GM12878 (cell line): ENCODE measurements around the gene CHKA. TPM values are rescaled to one million over a fixed set of nuclear protein-coding genes. Genes with fewer than 3 reads are reported as not detected.
A peak's percentile ranks its signal among the peaks of the same experiment; 100 is the strongest.

ENCODE experiments used
- CBFB ChIP-seq: IDR thresholded peaks from 2 replicates; pipeline ENCODE4 v1.6.1; 2016; ENCODE audit warnings: antibody characterized with exemption, low read depth
- CBX3 ChIP-seq: fragments of 200-600 bp; sonication (generic); IDR thresholded peaks from 2 replicates; pipeline ENCODE4 v1.6.1; 2016; ENCODE audit warnings: low read depth, borderline replicate concordance
- HSF1 ChIP-seq: fragments of 150-350 bp; IDR thresholded peaks from 2 replicates; pipeline ENCODE4 v1.6.1; 2014; ENCODE audit warnings: mild to moderate bottlenecking, low read depth, low read length
- JUND ChIP-seq: IDR thresholded peaks from 2 replicates; pipeline ENCODE4 v1.6.1; 2012; ENCODE audit warnings: low read depth, mild to moderate bottlenecking, low read length, improper control_type of control experiment, moderate library complexity
- KLF5 ChIP-seq: fragments of 450-650 bp; IDR thresholded peaks from 2 replicates; pipeline ENCODE4 v1.6.1; 2014; ENCODE audit warnings: mild to moderate bottlenecking; ENCODE audit not compliant: partially characterized antibody
- MYB ChIP-seq: fragments of 150-350 bp; IDR thresholded peaks from 2 replicates; pipeline ENCODE4 v1.6.1; 2014; ENCODE audit warnings: mild to moderate bottlenecking, low read depth, low read length, borderline replicate concordance
- NBN ChIP-seq: fragments of 450-650 bp; IDR thresholded peaks from 2 replicates; pipeline ENCODE4 v1.6.1; 2016
- NR2F1 ChIP-seq: fragments of 450-650 bp; conservative IDR thresholded peaks from 2 replicates; pipeline ENCODE4 v1.6.1; 2017; ENCODE audit warnings: mild to moderate bottlenecking
- RUNX3 ChIP-seq: IDR thresholded peaks from 2 replicates; pipeline ENCODE4 v1.6.1; 2012; ENCODE audit warnings: low read length, inconsistent platforms
- TAF1 ChIP-seq: IDR thresholded peaks from 2 replicates; pipeline ENCODE4 v1.6.1; 2011; ENCODE audit warnings: mild to moderate bottlenecking, low read depth, low read length, borderline replicate concordance
- TBL1XR1 ChIP-seq: IDR thresholded peaks from 2 replicates; pipeline ENCODE4 v1.6.1; 2012; ENCODE audit warnings: low read depth, low read length, improper control_type of control experiment
- YBX1 ChIP-seq: fragments of 450-650 bp; IDR thresholded peaks from 2 replicates; pipeline ENCODE4 v1.6.1; 2016; ENCODE audit warnings: antibody characterized with exemption
- ZBTB11 ChIP-seq: fragments of 450-650 bp; formaldehyde crosslinking; IDR thresholded peaks from 2 replicates; pipeline ENCODE4 v1.5.0; 2022; ENCODE audit warnings: mild to moderate bottlenecking, missing genetic modification characterization
- ZNF207 ChIP-seq: fragments of 450-650 bp; IDR thresholded peaks from 2 replicates; pipeline ENCODE4 v1.6.1; 2014; ENCODE audit warnings: antibody characterized with exemption, mild to moderate bottlenecking, borderline replicate concordance
- polyA plus RNA-seq, 11 experiments: library from polyadenylated mRNA; depleted of rRNA in 4 of 11; unstranded in 6 of 11; stranded (reverse) in 5 of 11; fragments of >200 nt; fragmentation: Nextera tagmentation in 4 of 11; fragmentation: Illumina TruSeq in 1 of 11; extraction: Ambion mirVana in 4 of 11; extraction: Trizol in 1 of 11; gene quantifications; 1 replicate in 1 of 11; 2 replicates in 10 of 11; pipeline versions ENCODE4 v1.2.1 to v1.2.3, GENCODE V29; 2011 to 2016; ENCODE audit warnings: inconsistent platforms in 2 of 11, missing spikeins in 2 of 11, low read depth in 1 of 11
- total RNA-seq, 4 experiments: library from RNA; depleted of rRNA in 3 of 4; stranded (reverse); fragments of >200 nt in 3 of 4; fragmentation: Illumina TruSeq in 1 of 4; extraction: Trizol in 1 of 4; gene quantifications; 2 replicates each; pipeline versions ENCODE4 v1.2.1 to v1.2.3, GENCODE V29; 2013 to 2021
- TF ChIP-seq, protein P1 (sequence below): fragments of 450-650 bp; IDR thresholded peaks from 2 replicates; pipeline ENCODE4 v1.6.1; 2018; ENCODE audit warnings: mild to moderate bottlenecking, low read depth, moderate library complexity; ENCODE audit not compliant: partially characterized antibody
- TF ChIP-seq, protein P2 (sequence below): fragments of 450-650 bp; IDR thresholded peaks from 2 replicates; pipeline ENCODE4 v1.6.1; 2017; ENCODE audit warnings: mild to moderate bottlenecking, moderate library complexity

The CHKA gene
- total and polyA plus RNA-seq, 10 of the 15 experiments (the other 5 are each of a cell fraction or from before 2014, with no cell fraction given), result 5.2 to 29.2 (median 21.2) TPM

- TF ChIP-seq ZBTB11 (CRISPR knock-in tag), result no peak
- TF ChIP-seq, protein P1, sequence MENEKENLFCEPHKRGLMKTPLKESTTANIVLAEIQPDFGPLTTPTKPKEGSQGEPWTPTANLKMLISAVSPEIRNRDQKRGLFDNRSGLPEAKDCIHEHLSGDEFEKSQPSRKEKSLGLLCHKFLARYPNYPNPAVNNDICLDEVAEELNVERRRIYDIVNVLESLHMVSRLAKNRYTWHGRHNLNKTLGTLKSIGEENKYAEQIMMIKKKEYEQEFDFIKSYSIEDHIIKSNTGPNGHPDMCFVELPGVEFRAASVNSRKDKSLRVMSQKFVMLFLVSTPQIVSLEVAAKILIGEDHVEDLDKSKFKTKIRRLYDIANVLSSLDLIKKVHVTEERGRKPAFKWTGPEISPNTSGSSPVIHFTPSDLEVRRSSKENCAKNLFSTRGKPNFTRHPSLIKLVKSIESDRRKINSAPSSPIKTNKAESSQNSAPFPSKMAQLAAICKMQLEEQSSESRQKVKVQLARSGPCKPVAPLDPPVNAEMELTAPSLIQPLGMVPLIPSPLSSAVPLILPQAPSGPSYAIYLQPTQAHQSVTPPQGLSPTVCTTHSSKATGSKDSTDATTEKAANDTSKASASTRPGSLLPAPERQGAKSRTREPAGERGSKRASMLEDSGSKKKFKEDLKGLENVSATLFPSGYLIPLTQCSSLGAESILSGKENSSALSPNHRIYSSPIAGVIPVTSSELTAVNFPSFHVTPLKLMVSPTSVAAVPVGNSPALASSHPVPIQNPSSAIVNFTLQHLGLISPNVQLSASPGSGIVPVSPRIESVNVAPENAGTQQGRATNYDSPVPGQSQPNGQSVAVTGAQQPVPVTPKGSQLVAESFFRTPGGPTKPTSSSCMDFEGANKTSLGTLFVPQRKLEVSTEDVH, result no peak
- TF ChIP-seq NR2F1, result peak; percentile 44; the same call in 1 of the 2 replicates
- peak; percentile 60 for TF ChIP-seq CBFB
- no peak for TF ChIP-seq TAF1
- no peak for TF ChIP-seq JUND
- no peak for TF ChIP-seq MYB
- TF ChIP-seq YBX1, result no peak
- TF ChIP-seq HSF1, result no peak
- TF ChIP-seq CBX3, result no peak
- peak; percentile 72 for TF ChIP-seq RUNX3
- peak; percentile 59; the same call in 1 of the 2 replicates for TF ChIP-seq NBN
- no peak for TF ChIP-seq TBL1XR1
- no peak for TF ChIP-seq KLF5
- TF ChIP-seq ZNF207, result no peak
- TF ChIP-seq, protein P2, sequence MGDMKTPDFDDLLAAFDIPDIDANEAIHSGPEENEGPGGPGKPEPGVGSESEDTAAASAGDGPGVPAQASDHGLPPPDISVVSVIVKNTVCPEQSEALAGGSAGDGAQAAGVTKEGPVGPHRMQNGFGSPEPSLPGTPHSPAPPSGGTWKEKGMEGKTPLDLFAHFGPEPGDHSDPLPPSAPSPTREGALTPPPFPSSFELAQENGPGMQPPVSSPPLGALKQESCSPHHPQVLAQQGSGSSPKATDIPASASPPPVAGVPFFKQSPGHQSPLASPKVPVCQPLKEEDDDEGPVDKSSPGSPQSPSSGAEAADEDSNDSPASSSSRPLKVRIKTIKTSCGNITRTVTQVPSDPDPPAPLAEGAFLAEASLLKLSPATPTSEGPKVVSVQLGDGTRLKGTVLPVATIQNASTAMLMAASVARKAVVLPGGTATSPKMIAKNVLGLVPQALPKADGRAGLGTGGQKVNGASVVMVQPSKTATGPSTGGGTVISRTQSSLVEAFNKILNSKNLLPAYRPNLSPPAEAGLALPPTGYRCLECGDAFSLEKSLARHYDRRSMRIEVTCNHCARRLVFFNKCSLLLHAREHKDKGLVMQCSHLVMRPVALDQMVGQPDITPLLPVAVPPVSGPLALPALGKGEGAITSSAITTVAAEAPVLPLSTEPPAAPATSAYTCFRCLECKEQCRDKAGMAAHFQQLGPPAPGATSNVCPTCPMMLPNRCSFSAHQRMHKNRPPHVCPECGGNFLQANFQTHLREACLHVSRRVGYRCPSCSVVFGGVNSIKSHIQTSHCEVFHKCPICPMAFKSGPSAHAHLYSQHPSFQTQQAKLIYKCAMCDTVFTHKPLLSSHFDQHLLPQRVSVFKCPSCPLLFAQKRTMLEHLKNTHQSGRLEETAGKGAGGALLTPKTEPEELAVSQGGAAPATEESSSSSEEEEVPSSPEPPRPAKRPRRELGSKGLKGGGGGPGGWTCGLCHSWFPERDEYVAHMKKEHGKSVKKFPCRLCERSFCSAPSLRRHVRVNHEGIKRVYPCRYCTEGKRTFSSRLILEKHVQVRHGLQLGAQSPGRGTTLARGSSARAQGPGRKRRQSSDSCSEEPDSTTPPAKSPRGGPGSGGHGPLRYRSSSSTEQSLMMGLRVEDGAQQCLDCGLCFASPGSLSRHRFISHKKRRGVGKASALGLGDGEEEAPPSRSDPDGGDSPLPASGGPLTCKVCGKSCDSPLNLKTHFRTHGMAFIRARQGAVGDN, result no peak
These were observed 80.9 kb downstream of the CHKA start (continued) for GRCh38 chr11:68040101-68040956.
